Endothelial cell of umbilical vein (primary cell): ENCODE data around the gene AP1S2. TPM values are rescaled to one million over a fixed set of nuclear protein-coding genes. Genes with fewer than 3 reads are reported as not detected.

ENCODE experiments used
- BruUV-seq: library from RNA; stranded (reverse); fragments of 400-500 nt; replicated peaks from 2 replicates; lab custom pipeline; 2021; lab: Mats Ljungman, UMichigan
- CTCF ChIA-PET: fragments of 300-600, 350-600 bp; sonication (Branson Sonifier 250); formaldehyde crosslinking; loops from one replicate; lab custom pipeline; 2021; ENCODE audit warnings: antibody characterized with exemption, inconsistent platforms; lab: Charles Lee
- POLR2A ChIA-PET: fragments of 300-600, 350-600 bp; sonication (Branson Sonifier 250); formaldehyde crosslinking; loops from one replicate; lab custom pipeline; 2021; ENCODE audit warnings: antibody characterized with exemption, inconsistent platforms; lab: Charles Lee
- DNase-seq: peaks from one replicate; pipeline ENCODE4 v3.0.0-alpha.2; 2011; ENCODE audit warnings: low read depth, low spot score
- FAIRE-seq: peaks from 2 replicates; lab custom pipeline; 2011; peaks lifted over from hg19 to GRCh38; lab: Jason Lieb, UNC
- H2AFZ ChIP-seq: 2 replicates; pipeline ENCODE4 v1.6.0; 2012; ENCODE audit warnings: low read depth, low read length, control low read depth, inconsistent platforms
- H3K27ac ChIP-seq: 2 replicates; pipeline ENCODE4 v1.5.1; 2011; ENCODE audit warnings: low read depth, mild to moderate bottlenecking, control low read depth, low read length, moderate library complexity; ENCODE audit not compliant: insufficient read depth
- H3K27me3 ChIP-seq, 2 experiments: 2 replicates each; pipeline versions ENCODE4 v1.6.0 to v1.6.1; 2011; ENCODE audit warnings: low read length in 2 of 2, mixed read lengths in 1 of 2; ENCODE audit not compliant: control insufficient read depth in 2 of 2, insufficient read depth in 2 of 2
- H3K36me3 ChIP-seq, 2 experiments: 2 replicates in 1 of 2; 3 replicates in 1 of 2; pipeline ENCODE4 v1.5.1; 2011; ENCODE audit warnings: low read length in 2 of 2, mild to moderate bottlenecking in 1 of 2, moderate library complexity in 1 of 2; ENCODE audit not compliant: control insufficient read depth in 2 of 2, insufficient read depth in 2 of 2; ENCODE audit errors: extremely low read depth in 1 of 2
- H3K4me1 ChIP-seq: 3 replicates; pipeline ENCODE4 v1.5.1; 2011; ENCODE audit warnings: mild to moderate bottlenecking, low read length; ENCODE audit not compliant: control insufficient read depth, insufficient read depth; ENCODE audit errors: extremely low read depth
- H3K4me2 ChIP-seq: 2 replicates; pipeline ENCODE4 v1.6.1; 2011; ENCODE audit warnings: low read length, control low read depth, mixed read lengths; ENCODE audit not compliant: insufficient read depth
- H3K4me3 ChIP-seq, 3 experiments: fragments of 200-600 bp in 1 of 3; sonication (generic), shearing (Covaris generic) in 1 of 3; replicated peaks in 1 of 3; 2 replicates each; pipeline ENCODE4 v1.5.1; 2011 to 2016; ENCODE audit warnings: control low read depth in 3 of 3, low read length in 3 of 3, mild to moderate bottlenecking in 2 of 3, inconsistent platforms in 1 of 3, low read depth in 1 of 3, moderate library complexity in 1 of 3; ENCODE audit not compliant: insufficient read depth in 1 of 3
- H3K79me2 ChIP-seq: 2 replicates; pipeline ENCODE4 v1.6.0; 2012; ENCODE audit warnings: low read length, inconsistent platforms; ENCODE audit not compliant: control insufficient read depth, insufficient read depth
- H3K9ac ChIP-seq: replicated peaks from 2 replicates; pipeline ENCODE3; 2011; ENCODE audit warnings: low read length, control low read depth; ENCODE audit not compliant: insufficient read depth; ENCODE audit errors: extremely low read depth
- H3K9me1 ChIP-seq: replicated peaks from 3 replicates; pipeline ENCODE4 v1.6.0; 2011; ENCODE audit warnings: mild to moderate bottlenecking, low read length; ENCODE audit not compliant: control insufficient read depth, insufficient read depth; ENCODE audit errors: extremely low read depth
- H3K9me3 ChIP-seq: replicated peaks from 2 replicates; pipeline ENCODE4 v1.5.1; 2012; ENCODE audit warnings: low read length, inconsistent platforms; ENCODE audit not compliant: control insufficient read depth, insufficient read depth
- H4K20me1 ChIP-seq: replicated peaks from 2 replicates; pipeline ENCODE3; 2011; ENCODE audit warnings: mild to moderate bottlenecking, low read length; ENCODE audit not compliant: control insufficient read depth, insufficient read depth; ENCODE audit errors: extremely low read depth
- CTCF ChIP-seq, 2 donors: IDR thresholded peaks; 1 replicate in 1 of 2; 2 replicates in 1 of 2; pipeline ENCODE4 v1.5.1; 2011; ENCODE audit warnings: low read length in 2 of 2, mild to moderate bottlenecking in 2 of 2, moderate library complexity in 2 of 2, control low read depth in 1 of 2, inconsistent platforms in 1 of 2, low read depth in 1 of 2; ENCODE audit not compliant: insufficient read depth in 1 of 2; ENCODE audit errors: extremely low read depth in 1 of 2
- EZH2 ChIP-seq: IDR thresholded peaks from 2 replicates; pipeline ENCODE4 v1.6.1; 2012; ENCODE audit warnings: borderline replicate concordance, low read depth, mild to moderate bottlenecking, moderate library complexity, low read length, inconsistent platforms; ENCODE audit not compliant: severe bottlenecking
- FOS ChIP-seq: IDR thresholded peaks from 2 replicates; pipeline ENCODE4 v1.6.1; 2011; ENCODE audit warnings: mild to moderate bottlenecking, low read length, moderate library complexity, borderline replicate concordance; ENCODE audit not compliant: insufficient read depth
- GATA2 ChIP-seq: IDR thresholded peaks from 2 replicates; pipeline ENCODE4 v1.7.0; 2011; ENCODE audit warnings: low read depth, mild to moderate bottlenecking, moderate library complexity, mixed read lengths, low read length; ENCODE audit not compliant: insufficient read length, insufficient read depth
- JUN ChIP-seq: IDR thresholded peaks from 2 replicates; pipeline ENCODE4 v1.6.1; 2011; ENCODE audit warnings: borderline replicate concordance, low read depth; ENCODE audit not compliant: insufficient read length, insufficient read depth
- MAX ChIP-seq: IDR thresholded peaks from 2 replicates; pipeline ENCODE4 v1.6.1; 2011; ENCODE audit not compliant: insufficient read depth, insufficient read length
- MYC ChIP-seq: IDR thresholded peaks from one replicate; pipeline ENCODE4 v1.6.1; 2011; ENCODE audit warnings: mild to moderate bottlenecking, low read depth, low read length
- POLR2A ChIP-seq: IDR thresholded peaks from 2 replicates; pipeline ENCODE4 v1.6.1; 2012; ENCODE audit warnings: low read depth, mild to moderate bottlenecking, control low read depth, low read length
- POLR2AphosphoS5 ChIP-seq: IDR thresholded peaks from 2 replicates; pipeline ENCODE4 v1.6.1; 2012; ENCODE audit warnings: low read depth, mild to moderate bottlenecking, control low read depth, low read length, moderate library complexity; ENCODE audit not compliant: insufficient read depth
- dilution Hi-C: fragments of 300-500 bp; cut with MboI; formaldehyde crosslinking; loops from one replicate; pipeline ENCODE4 v1.15.0; 2019; ENCODE audit warnings: low sequenced_read_pairs; ENCODE audit not compliant: extremely low pct_ligation_motif_present
- intact Hi-C: fragments of 100-400 bp; cut with micrococcal nuclease; formaldehyde crosslinking; loops from one replicate; pipeline ENCODE4 v1.10.0; 2022
- polyA plus RNA-seq, 4 experiments: library from polyadenylated mRNA; depleted of rRNA in 3 of 4; stranded (reverse) in 3 of 4; unstranded in 1 of 4; fragments of >200 nt; gene quantifications; 2 replicates each; pipeline versions ENCODE4 v1.2.1 to v1.2.3, GENCODE V29; 2011 to 2012; ENCODE audit warnings: missing spikeins in 1 of 4
- total RNA-seq: library from RNA; stranded (reverse); gene quantifications from 2 replicates; pipeline ENCODE4 v1.2.3, GENCODE V29; 2021

AP1S2 gene
- total and polyA plus RNA-seq, 2 donors (not counting 3 experiments of a cell fraction or from before 2014, with no cell fraction given) = 21.0 to 37.3 TPM

GRCh38 chrX:15808254-15808653 lies 46.4 kb downstream of the AP1S2 start:
- Histone ChIP-seq H3K27ac (no peak overlapping the region), H3K79me2 (no peaks in the 10 kb centered on the region), H3K36me3 (peaks cover 0 to 4% of the 10 kb centered on the region in 2 experiments), H3K27me3 (no peaks in the 10 kb centered on the region), H4K20me1 (no peaks in the 10 kb centered on the region), H3K4me2 (no peak overlapping the region), H3K4me1 (no peaks in the 10 kb centered on the region), H3K9ac (no peak overlapping the region), H3K9me1 (no peaks in the 10 kb centered on the region), H3K4me3 (no peak overlapping the region), H3K9me3 (no peaks in the 10 kb centered on the region), H2AFZ (no peak overlapping the region)
- TF ChIP-seq CTCF (IDR thresholded peaks at IDR 0.05; ENCODE audit: extremely low read depth in 1 of 2, insufficient read depth in 1 of 2, low read depth in 1 of 2, low read length in 2 of 2) = no peak
- TF ChIP-seq EZH2 = no peak
- TF ChIP-seq POLR2AphosphoS5 = no peak
- TF ChIP-seq JUN = no peak
- no peak for TF ChIP-seq GATA2
- TF ChIP-seq FOS = no peak
- no peak for TF ChIP-seq MAX
- TF ChIP-seq POLR2A = no peak
- no peak for TF ChIP-seq MYC
- DNase-seq (no peak), FAIRE-seq (no peak)
- ChIA-PET POLR2A (no interaction called here), CTCF (no interaction called here)
- dilution Hi-C loops (no loop called here), intact Hi-C loops (no loop called here)
- BruUV-seq = no TSS peak
